HG02852 (cell line): ENCODE data around the gene MED12L.

Experiments used
- ATAC-seq: cut with Tn5 transposase; IDR thresholded peaks from one replicate; pipeline ENCODE4 v1.9.1; 2021; ENCODE audit warnings: mild to moderate bottlenecking, moderate library complexity; ENCODE audit not compliant: unreplicated experiment

Gene MED12L

GRCh38 chr3:151281671-151282324, 196.3 kb downstream of the MED12L start:
- ATAC-seq: no peak

DNA sequence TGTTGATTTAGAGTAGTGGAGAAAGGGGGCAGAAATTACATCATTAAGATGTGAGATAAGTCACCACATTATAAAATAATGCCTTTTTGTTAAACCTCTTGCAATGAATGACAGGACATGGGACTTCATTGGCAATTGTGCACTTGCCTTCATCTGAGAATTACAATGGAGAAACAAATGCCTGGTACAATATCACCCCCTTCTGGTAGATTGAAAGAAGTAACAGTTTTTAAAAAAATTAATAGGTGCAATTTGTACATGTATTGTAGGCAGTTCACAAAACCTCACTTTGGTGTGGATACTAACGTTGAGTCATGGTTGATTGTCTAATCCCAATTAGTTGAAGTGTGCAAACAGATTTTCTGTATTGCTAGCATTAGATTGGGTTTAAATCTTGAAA, 197.5 kb downstream of the MED12L start:
- ATAC-seq: no peak

DNA sequence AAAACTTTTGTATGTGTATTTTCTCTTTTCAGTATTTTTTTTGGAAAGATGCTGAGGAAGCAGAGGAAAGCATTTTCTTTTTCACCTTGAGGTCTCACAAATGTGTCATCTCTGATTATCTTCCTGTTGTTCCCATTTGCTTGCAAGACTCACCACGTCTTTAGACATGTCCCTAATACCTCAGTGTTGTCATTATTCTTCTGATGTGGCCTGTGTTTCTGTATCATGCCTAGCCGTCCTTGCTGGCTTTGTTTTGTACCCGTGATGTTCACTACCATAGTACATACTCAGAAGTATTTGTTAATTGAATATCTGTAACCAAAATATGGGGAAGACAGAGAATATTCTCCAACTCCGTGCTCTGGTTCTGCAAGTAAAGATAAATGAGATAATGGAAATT, 197.9 kb downstream of the MED12L start:
- ATAC-seq: no peak

DNA sequence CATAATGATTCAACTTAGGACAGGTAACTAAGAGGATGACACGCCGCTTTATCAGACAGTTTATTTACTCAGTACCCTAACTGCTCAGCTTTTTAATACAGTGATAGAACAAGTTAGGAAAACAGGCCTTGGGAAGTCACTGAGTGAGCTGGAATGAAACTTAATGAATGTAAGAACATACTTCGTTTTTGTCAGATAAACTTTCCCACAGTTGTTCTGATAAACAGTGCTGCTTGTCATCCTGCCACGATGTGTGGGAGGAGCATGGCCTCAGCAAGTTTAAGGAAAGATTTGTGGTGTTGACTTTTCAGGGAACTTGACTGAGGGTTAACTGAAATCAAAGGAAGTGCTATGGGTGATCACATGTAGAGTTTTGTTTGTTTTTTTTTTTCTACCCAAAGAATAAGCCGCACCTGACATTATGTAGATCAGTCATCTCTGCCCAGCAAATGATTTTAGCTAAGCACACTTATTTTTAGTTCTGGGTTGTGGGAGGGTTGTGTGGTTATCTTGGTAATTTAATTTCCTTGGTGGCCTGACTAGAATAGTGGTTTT, 198.5 kb downstream of the MED12L start:
- no peak for ATAC-seq

DNA sequence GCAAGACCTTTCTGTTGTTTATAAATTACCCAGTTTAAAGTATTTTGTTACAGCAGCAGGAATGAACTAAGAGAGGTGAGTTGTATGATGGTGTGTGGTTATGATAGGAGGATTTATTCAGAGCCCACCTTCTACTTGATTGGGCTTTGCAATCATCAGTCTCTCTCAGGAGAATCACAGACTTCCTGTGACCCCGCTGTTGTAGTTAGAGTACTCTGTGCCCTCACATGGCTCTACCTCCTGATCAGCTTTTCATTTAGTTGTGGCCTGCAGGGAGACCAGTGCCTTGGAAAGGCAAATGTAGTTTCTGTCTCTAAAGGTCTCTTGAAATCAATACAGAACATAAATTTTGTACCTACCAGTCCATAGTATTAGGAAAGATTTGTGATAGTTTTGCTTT, 200.5 kb downstream of the MED12L start:
- no peak for ATAC-seq

- ATAC-seq: no peak
Measured at GRCh38 chr3:151289445-151289844, 204.0 kb downstream of the MED12L start.

- no peak for ATAC-seq
Measured at GRCh38 chr3:151290673-151291072, 205.2 kb downstream of the MED12L start.

DNA sequence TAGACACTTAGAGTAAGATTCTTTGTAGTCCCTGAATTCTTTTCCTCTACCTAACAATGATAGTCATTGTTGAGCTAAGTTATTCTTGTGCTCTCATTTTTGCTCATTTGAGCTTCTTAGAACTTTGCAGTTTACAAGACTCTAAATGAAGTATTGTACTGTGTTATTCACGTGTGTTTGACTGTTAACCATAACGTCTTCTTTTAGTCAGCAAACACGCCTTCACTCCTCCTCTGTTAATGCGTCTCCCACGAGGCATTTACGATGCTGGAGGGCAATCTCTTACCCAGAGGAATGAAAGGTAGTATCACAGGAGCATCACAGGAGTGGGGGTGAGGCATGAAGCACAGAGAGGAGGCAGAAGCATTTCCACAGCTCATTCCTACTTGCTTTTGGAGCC, 207.7 kb downstream of the MED12L start:
- ATAC-seq: no peak

DNA sequence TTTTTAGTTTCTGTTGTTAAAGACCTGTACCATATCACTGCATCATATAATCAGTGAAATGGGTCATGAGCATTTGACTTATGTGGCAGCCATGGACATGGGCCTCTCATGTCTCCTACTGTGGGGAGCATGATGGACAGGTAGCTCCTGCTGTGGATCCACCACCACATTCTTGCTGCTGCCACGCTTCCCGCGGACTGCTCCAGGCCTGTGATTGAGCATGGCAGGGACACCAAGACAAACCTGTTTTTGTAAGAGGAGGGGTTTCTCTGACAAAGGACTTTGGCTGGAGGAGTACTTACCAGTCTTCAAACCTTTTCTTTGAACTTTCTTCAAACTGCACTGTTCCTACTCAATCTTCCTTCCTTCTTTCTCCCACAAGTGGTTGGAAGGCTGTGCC, 210.8 kb downstream of the MED12L start:
- ATAC-seq: no peak

DNA sequence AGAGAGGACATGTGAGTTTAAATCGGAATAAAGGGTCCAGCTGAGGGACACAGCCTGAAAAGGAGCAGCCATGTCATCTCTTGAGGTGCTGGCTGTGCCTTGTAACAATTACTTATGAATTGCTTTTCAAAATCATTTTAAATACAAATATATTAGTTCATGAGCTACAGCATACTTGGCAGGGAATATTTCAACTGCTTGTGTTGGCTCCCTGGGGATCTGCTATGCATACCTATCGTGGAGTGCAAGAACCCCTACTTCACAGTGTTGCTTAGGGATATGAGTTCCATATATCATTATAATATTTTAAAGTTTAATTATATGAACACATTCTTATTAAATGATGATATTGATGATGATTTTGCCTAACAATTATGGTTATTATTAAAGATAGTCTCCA, 212.0 kb downstream of the MED12L start:
- ATAC-seq: no peak

DNA sequence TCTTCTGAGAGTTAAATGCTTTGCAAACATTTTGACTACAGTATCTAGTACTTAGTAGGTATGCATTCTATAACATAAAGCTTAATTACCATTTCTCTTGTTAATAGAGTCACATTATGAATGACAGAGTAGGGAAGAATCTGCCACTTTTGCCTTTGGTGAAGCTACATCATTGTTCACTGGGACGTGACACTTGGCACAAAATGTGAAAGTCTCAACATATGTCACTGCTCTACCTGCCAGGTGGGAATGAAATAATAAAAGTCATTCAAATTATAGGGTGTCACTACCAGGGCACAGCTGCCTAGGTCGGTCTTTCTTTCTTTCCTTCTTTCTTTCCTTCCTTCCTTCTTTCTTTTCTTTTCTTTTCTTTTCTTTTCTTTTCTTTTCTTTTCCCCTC, 213.5 kb downstream of the MED12L start:
- ATAC-seq: no peak

DNA sequence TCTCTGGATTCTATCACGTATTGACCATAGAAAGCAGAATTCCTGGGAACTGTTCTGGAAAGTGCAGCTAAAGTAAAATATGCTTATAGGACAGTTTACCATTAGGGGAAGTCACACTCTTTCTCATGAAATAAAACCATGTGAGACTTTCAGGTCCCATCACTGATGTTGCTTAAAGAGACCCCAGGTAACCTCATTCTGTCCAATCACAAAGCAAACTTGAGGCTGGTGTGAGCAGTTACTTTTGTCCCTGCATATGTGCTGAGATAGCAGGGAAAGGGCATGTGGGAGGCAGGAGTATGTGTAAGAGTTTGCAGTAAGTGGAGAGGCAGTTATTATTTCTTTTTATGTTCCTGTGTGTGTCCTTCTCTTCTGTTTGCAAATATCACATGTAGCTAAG, 215.1 kb downstream of the MED12L start:
- ATAC-seq: no peak

- ATAC-seq: no peak
Measured at GRCh38 chr3:151301787-151302186, 216.3 kb downstream of the MED12L start.

GRCh38 chr3:151303751-151304150, 218.3 kb downstream of the MED12L start:
- ATAC-seq: no peak

DNA sequence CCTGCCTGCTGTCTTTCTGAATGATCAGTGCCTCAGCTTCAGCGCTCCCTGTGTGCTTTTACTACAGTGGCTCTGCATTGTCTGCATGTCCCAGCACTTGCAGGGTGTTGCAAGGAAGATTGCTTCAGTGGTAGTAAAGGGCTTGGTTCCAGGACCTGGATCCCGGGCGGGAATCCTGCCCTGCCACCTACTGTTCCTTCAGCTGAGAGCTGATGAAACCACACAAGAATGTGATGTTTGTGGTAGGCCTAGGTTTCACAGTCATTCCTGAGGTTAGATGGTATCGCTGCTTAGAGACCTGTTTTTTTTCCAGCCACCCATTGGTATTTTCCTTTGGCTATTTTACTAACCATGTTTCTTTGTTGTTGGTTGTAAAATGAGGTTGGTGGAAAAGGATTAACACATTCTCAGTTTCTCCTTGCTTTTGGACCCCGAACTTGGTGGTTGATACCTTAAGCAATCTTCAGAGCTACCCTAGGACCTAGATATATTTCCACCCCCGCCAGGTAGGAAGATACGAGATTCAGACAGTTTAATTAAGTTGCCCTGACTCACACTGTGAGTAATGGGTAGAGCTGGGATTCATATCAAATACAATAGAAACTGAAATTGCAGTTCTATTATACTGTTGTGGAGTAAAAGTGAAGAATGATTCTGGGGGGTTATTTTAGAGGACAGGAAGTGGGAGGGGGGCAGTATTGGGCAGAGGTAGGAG, 219.8 kb downstream of the MED12L start:
- no peak for ATAC-seq

- no peak for ATAC-seq
Measured at GRCh38 chr3:151305775-151306151, 220.3 kb downstream of the MED12L start.

DNA sequence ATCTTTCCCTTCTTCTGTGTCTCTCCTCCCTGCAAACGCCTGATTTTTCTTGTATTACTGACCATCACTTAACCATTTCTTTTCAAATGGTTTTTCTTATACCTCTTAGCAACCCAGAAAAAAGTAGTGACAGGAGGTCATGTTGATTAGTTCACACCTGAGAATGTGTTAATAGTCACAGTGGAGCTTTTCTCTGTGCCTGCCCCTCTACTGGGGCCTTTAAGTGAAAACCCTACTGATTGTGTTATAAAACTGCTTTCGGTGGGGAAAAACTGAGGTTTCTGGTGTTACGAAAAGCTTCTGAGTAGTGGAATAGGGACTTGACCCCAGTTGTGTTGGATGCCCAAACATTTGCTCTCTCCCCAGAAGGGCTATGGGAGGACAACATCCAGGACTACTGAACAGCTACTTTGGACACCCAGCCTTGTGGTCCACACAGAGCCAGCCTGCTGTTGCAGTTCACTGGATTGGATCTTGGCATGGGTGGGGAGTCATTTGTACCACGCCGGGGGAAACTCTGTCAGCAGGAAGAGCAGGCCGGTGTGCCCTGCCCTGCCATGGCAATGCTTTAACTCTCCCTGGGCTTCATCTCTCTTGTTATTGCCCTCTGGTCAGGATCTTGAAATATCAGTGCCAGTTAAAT, 220.8 kb downstream of the MED12L start:
- no peak for ATAC-seq

- no peak for ATAC-seq
Measured at GRCh38 chr3:151307131-151307530, 221.7 kb downstream of the MED12L start.

DNA sequence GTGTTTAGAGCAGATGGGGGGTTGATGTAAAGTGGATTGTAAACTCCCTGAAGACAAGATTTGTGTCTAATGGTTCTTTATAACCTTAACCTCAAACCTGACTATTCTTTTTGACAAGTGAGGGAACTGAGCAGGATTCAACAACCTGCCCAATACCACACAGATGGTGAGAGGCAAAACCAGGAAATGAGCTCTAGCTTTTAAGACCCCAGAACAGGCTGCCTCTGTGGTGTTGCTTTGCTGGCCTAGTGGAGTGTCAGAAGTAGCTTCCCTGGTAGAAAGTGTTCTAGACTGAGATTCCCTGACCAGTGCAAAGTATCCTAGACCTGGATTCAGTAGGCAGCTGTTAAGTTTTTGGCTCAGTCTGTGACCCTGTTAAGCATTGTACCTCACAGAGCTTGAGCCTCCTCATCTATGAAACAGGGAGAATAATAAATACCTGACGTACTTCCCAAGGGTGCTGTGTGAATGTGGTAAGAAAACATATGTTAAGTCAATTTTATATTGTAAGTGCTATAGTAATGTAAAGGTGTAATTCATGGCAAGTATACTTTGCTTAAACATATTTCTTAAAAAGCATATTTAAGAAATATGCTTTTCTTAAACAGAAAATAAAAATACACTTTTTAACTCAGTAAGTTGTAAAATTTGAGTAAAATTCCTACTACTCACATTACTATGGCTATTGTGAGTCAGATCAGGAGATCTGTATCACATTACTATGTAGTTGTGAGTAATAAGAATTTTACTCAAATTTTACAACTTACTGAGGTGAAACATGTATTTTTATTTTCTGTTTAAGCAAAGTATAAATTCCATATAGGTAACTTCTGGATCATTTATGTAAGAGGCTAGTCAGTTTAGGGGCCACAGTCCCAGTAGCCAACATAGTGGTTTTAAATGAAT, 222.4 kb downstream of the MED12L start:
- no peak for ATAC-seq

DNA sequence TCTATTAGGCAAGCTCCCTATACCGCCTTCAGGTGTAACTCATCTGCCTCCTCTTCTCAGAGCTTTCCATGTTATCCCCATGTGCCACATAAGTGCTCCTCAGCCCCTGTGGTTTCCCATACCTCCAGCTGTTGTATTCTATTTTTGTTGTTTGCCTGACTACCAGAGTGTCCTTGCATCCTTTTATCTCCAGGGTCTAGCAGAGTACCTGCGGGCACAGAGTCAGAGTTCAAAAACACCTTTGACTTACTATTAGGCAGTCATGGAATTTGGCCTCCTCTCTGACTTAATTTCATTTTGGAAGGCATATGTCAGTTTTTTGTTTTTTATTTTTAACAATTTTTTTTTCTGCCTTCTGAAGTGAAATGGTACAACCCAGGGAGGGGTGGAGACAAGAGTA, 224.1 kb downstream of the MED12L start:
- ATAC-seq: no peak

DNA sequence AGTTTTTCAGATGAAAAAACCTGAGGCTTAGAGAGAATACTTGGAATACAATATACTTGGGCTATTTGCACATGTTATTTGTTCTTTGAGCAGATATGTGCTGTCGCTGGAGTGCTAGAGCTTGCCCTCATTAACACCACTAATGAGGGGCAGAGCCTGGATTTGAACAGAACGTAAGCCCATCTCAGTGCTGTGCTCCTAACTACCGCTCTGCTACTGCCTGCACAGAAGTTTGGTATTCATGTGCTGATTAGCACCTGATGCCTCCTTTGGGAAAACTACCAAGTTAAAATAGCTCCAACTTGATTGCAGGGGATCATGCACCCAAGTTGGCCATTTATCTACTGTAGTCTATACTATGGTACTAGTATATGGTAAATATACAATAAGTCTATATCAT, 227.5 kb downstream of the MED12L start:
- no peak for ATAC-seq
